ENCODE data around the gene RP9.

The RP9 gene

GRCh38 chr7:33145156-33145555, 36.0 kb upstream of the RP9 start:
- DNase-seq: no peak
- no peak overlapping the region for H3K4me3 ChIP-seq (ENCODE audit: low read depth, low read length)
- H3K27ac ChIP-seq: no peak overlapping the region
- H3K27me3 ChIP-seq (ENCODE audit: insufficient read depth, low read depth, severe bottlenecking): no peaks in the 10 kb centered on the region
- H3K9me3 ChIP-seq (ENCODE audit: severe bottlenecking): peaks cover 3% of the 10 kb centered on the region
- no peaks in the 10 kb centered on the region for H3K36me3 ChIP-seq
- no peak for TF ChIP-seq CTCF (IDR thresholded peaks at IDR 0.05; ENCODE audit: low read depth, low read length)

- TF ChIP-seq CTCF (IDR thresholded peaks at IDR 0.05; ENCODE audit: low read depth, low read length): no peak
- Histone ChIP-seq H3K4me3 (ENCODE audit: low read depth, low read length) (no peak overlapping the region), H3K27me3 (ENCODE audit: insufficient read depth, low read depth, severe bottlenecking) (no peaks in the 10 kb centered on the region), H3K36me3 (no peaks in the 10 kb centered on the region), H3K9me3 (ENCODE audit: severe bottlenecking) (peaks cover 3% of the 10 kb centered on the region), H3K27ac (no peak overlapping the region)
- DNase-seq: no peak
These were observed 35.0 kb upstream of the RP9 start for GRCh38 chr7:33143996-33144718.

GRCh38 chr7:33142585-33142984, 33.4 kb upstream of the RP9 start:
- peaks cover 3% of the 10 kb centered on the region for H3K9me3 ChIP-seq (ENCODE audit: severe bottlenecking)
- TF ChIP-seq CTCF (IDR thresholded peaks at IDR 0.05; ENCODE audit: low read depth, low read length): no peak
- DNase-seq: no peak
- no peak overlapping the region for H3K27ac ChIP-seq
- H3K4me3 ChIP-seq (ENCODE audit: low read depth, low read length): no peak overlapping the region
- no peaks in the 10 kb centered on the region for H3K36me3 ChIP-seq
- no peaks in the 10 kb centered on the region for H3K27me3 ChIP-seq (ENCODE audit: insufficient read depth, low read depth, severe bottlenecking)

- no peak for TF ChIP-seq CTCF (IDR thresholded peaks at IDR 0.05; ENCODE audit: low read depth, low read length)
- Histone ChIP-seq H3K27ac (no peak overlapping the region), H3K36me3 (no peaks in the 10 kb centered on the region), H3K4me3 (ENCODE audit: low read depth, low read length) (no peak overlapping the region), H3K9me3 (ENCODE audit: severe bottlenecking) (no peaks in the 10 kb centered on the region), H3K27me3 (ENCODE audit: insufficient read depth, low read depth, severe bottlenecking) (no peaks in the 10 kb centered on the region)
- no peak for DNase-seq
These were observed 27.9 kb upstream of the RP9 start for GRCh38 chr7:33137103-33137502.

- Histone ChIP-seq H3K9me3 (ENCODE audit: severe bottlenecking) (no peaks in the 10 kb centered on the region), H3K27ac (no peak overlapping the region), H3K4me3 (ENCODE audit: low read depth, low read length) (peak overlapping the region; percentile 68), H3K36me3 (no peaks in the 10 kb centered on the region), H3K27me3 (ENCODE audit: insufficient read depth, low read depth, severe bottlenecking) (no peaks in the 10 kb centered on the region)
- TF ChIP-seq CTCF (IDR thresholded peaks at IDR 0.05; ENCODE audit: low read depth, low read length): no peak
- DNase-seq: peak; percentile 33
These were observed 21.0 kb upstream of the RP9 start for GRCh38 chr7:33130184-33130583.

- peak overlapping the region; percentile 68 for H3K4me3 ChIP-seq (ENCODE audit: low read depth, low read length)
- no peak for DNase-seq
- no peaks in the 10 kb centered on the region for H3K9me3 ChIP-seq (ENCODE audit: severe bottlenecking)
- no peaks in the 10 kb centered on the region for H3K36me3 ChIP-seq
- H3K27ac ChIP-seq: no peak overlapping the region
- H3K27me3 ChIP-seq (ENCODE audit: insufficient read depth, low read depth, severe bottlenecking): no peaks in the 10 kb centered on the region
- TF ChIP-seq CTCF (IDR thresholded peaks at IDR 0.05; ENCODE audit: low read depth, low read length): no peak
These were observed 20.6 kb upstream of the RP9 start for GRCh38 chr7:33129806-33130153.
